SK-MEL-5 (cell line): ENCODE measurements around the gene ODR4. TPM values are rescaled to one million over a fixed set of nuclear protein-coding genes. Genes with fewer than 3 reads are reported as not detected.
"Not testable (repeated sequence)": the region's sequence is repeated elsewhere in the genome, so short reads cannot be mapped to it uniquely, and the experiment has no call there.

Source experiments
- DNase-seq: peaks from one replicate; pipeline ENCODE4 v3.0.0-alpha.2; 2016; ENCODE audit warnings: low read depth, low spot score
- in situ Hi-C: cut with HindIII; loops from 2 replicates; pipeline ENCODE4 v1.10.0; 2016; ENCODE audit warnings: low sequenced_read_pairs, high pct_unique_total_duplicates, low pct_unique_long_range_greater_than_20kb
- polyA plus RNA-seq, 2 experiments: library from polyadenylated mRNA; depleted of rRNA; stranded (reverse); fragments of >200 nt; gene quantifications; 2 replicates each; pipeline ENCODE4 v1.2.3, GENCODE V29; 2015
- total RNA-seq: library from RNA; depleted of rRNA; stranded (reverse); fragments of >200 nt; shearing (Covaris generic); gene quantifications from 2 replicates; pipeline ENCODE4 v1.2.3, GENCODE V29; 2014; rRNA removed

The ODR4 gene
- total RNA-seq, result 27.0 and 32.3 TPM in 2 replicates
- polyA plus RNA-seq (2015; cell fraction: cytosol; rRNA removed), result 15.2 and 17.0 TPM in 2 replicates
- 33.2 and 40.0 TPM in 2 replicates for polyA plus RNA-seq (2015; cell fraction: nucleus; rRNA removed)

DNA sequence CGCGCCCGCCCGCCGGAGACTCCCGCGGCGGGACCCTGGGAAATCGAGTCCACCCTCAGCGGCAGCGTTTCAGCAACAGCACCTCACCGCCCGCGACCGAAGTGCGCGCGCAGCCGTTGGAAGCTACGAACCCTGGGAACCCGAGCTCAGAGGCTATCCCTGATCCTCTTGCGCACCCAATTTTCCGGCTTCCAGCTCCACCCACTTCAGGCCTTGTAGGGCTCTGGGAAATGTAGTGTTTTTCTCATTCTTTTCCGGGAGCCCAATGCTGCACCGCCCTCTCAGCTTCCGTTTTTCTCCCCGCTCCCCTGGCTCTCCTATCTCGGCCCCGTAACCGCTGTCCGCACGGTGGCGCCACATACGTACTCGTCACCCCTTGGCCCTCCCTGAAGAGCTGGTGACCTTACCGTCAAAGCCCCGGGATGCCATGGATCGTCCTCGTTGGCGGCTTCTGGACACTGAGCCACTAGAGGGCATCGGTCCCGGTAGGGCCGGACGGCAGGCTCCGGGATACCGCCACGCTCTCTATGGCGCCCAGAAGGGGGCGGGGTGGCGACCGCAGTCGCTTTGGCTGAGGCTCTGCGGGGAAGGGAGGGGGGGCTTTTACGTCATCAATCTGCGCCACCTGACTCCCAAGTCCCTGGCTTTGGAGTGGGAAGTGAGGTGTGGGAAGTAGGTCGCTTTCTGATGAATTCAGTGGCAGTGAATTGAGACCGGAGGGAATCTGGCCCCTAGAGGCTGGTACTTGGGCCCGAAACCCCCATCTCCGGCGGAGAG lies at the start of gene ODR4, which contains the start of gene TPR:
TSS of gene ODR4 (plus strand) at position 687 of the 777 bp plus-strand sequence. CDS start 3,948 bp downstream, outside the sequence.
TSS of gene TPR (minus strand) at position 102 of the 777 bp plus-strand sequence. CDS start 225 bp downstream, outside the sequence.
- peak; percentile 99 for DNase-seq
- in situ Hi-C loops, result no loop called here

DNA sequence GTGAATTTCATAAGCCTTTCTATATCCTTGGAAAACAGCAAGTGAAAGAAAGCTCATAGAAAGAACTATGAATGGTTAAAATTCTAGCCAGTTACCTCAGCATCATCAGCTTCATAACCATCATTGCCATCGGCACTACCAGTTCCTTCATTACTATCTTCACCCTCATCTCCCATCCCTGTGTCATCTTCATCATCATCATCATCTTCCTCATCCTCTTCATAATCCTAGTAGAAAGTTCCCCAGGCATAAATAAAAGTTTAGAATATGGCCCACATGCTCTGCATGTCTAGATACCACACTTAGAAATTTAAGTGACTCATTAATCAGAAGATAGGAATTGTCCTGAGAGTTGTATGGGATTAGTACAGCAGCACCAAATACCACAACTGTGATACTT lies 49.6 kb upstream of the ODR4 start:
- no peak for DNase-seq
- in situ Hi-C loops, result no loop called here

DNA sequence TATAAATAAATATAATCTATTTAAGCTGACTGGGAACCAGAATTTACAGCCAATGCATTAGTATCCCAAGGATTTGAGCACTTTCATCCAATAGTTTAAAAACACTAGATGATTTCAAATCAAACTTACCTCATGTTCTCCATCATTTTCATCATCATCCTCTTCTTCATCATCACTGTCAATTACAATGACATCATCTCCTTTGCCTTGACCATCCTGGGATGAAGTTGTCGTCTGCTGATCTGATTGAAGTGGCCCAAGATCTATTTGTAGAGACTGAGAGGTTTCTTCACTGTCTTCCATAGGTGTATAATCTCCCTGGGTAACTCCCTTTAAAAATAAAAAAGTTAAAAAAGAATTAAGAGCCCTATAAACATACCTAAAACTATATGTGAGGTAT lies 48.3 kb upstream of the ODR4 start:
- no peak for DNase-seq
- in situ Hi-C loops, result no loop called here

DNA sequence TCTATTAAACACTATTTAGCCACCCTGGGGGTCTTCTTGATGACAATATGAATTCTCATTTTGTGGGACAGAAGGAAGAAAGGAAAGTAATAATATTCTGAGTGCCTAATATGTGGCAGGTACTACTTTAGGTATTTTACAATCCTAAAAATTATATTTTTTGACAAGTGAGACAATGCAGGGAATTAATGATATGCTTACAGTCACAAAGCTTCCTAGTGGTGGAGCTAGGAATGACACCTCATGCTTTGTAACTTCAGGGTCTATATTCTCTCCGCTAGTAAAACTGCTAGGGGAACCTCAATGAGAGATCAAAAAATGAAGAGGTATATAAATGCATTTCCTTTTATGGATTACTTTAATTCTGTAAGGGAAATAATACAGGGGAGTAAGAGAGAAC lies 44.9 kb upstream of the ODR4 start:
- in situ Hi-C loops, result no loop called here

DNA sequence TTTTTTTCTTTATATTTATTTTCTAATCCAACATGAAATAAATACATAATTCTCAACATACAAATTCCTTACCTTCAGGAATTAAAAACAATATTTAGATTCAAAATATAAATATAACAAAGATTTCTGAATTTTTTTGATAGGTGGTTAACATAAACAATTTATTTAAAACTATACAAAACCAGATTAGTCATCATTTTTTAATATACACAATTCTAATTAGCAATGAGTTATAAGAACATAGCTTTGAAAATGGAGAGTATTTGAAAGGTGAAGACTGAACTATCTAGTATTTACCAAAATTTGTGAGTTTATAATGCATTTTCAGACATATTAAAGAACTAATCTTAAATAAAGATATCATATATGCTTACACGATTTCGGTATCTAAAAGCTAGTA lies 38.1 kb upstream of the ODR4 start:
- no peak for DNase-seq
- in situ Hi-C loops, result no loop called here

More for the DNA sequence above, 44.9 kb upstream of the ODR4 start:
- peak; percentile 10 for DNase-seq

DNA sequence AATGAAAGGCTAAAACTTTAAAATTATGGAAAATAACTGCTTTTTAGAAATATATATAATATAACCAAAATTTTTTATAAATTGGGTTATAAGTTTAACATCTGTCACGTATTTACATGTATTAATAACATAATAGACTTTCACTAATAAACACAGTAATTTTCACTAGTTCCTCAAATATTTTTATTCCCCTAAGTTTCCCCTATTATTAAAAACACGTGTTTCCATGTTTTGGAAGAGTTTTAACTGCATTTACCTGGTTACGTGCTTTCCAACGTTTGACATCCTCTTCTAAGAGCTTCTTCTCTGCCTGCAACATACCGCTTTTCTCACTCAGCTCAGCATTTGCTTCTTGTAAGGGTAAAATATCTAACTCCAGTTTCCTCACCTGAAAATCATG lies 34.9 kb upstream of the ODR4 start:
- in situ Hi-C loops, result no loop called here
- no peak for DNase-seq

DNA sequence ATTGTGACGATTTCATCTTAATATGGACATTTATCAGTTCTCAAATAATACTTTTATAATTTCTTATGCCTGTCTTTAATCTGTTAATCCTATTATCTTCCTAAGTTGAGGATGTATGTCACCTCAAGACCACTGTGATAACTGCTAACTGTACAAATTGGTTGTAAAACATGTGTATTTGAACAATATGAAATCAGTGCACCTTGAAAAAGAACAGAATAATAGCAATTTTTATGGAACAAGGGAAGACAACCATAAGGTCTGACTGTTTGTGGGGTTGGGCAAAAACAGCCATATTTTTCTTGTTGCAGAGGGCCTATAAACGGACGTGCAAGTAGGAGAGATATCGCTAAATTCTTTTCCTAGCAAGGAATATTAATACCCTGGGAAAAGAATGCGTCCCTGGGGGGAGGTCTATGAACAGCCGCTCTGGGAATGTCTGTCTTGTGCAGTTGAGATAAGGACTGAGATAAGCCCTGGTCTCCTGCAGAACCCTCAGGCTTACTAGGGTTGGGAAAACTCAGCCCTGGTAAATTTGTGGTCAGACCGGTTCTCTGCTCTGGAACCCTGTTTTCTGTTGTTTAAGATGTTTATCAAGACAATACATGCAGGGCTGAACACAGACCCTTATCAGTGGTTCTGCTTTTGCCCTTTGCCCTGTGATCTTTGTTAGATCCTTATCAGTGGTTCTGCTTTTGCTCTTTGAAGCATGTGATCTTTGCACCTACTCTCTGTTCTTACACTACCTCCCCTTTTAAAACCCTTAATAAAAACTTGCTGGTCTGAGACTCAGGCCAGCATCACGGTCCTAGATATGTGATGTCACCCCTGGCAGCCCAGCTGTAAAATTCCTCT lies 27.6 kb upstream of the ODR4 start:
- DNase-seq, in situ Hi-C loops: not testable (repeated sequence)

DNA sequence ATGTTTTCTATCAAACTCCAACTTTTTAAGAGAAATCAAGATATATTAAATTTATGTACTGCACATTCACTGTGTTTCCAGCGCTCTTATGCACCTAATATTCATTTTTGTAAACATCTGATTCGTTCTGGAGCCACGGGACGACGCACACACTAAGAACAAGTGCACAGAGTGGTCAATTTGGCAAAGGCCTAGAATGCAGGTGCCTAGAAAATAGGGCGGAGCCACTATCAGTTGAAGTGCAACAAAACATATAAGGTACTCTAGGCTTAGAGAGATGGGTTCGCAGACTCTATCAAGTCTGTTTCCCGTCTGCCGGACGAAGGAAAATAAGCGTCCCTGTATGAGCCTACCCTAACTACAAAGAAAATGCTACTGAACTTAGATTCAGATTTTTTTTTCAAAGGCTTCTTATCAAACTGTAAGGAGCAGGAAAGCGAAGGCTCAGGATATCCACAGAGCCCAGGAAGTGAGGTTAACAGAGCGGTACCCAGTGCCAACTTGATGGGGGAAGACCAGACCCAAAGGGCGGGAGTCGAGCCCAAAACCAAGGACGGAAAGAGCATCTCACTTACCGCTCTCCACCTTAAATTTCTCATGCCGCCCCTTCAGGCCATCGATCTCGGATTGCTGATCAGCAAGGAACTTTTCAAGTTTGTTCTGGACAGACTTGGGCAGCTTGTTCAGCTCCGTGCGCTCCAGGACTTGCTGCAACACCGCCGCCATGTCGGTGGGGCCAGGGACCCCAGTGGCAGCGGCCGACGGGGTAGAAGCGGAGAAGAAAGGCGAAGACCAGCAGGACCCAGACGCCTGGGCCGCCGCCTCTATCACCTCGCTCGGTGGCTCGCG lies 1.1 kb upstream of the ODR4 start:
- peak; percentile 35 for DNase-seq
- in situ Hi-C loops, result no loop called here

DNA sequence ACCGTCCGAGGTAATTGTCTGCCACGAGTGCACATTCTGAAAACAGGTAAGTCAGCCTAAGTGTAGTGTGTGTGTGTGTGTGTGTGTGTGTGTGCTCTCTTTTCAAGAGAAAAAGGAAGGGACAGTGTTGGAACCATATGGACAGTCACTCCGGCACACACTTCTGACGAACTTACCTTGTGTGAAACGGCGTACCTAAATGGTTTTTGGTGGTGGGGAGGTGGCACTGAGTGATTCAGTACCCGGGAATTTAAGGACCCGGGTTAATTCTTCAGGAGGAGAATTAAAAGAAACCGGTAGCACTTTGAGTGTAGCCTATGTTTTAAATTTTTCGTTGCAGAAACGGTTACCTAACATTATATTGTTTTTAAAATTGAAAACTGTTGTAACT lies 286 bp downstream of the ODR4 start:
- no peak for DNase-seq
- in situ Hi-C loops, result no loop called here

DNA sequence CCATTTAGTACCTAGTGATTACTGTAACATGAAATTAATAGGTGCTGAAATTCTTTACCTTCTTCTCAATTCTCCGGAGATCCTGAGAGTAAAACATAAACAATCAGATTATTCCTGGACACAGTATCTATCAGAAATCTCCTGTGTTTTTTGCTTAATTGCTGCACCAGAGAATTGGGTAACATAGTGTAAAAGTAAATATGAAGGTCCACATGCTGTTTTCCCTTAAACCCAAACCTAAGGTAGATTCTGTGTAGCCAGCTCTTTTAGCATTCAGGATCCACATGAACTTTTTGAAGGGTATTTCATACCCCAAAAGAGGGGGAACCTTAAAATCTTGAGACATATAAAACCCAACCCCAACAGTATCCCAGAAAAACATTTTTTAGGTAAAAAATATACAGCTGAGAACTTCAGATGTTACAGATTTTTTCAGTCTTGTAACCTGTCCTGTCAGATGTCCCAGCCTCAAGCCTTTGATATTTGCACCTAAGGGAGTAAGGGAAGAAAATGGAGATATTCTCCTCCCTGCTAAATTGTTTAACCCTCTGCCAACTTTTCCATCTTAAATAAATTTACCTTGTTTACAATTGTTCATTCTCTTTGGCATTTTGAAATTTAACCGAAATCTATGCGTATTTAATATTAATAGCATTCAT lies 11.2 kb downstream of the ODR4 start:
- DNase-seq, result no peak
- in situ Hi-C loops, result no loop called here

DNA sequence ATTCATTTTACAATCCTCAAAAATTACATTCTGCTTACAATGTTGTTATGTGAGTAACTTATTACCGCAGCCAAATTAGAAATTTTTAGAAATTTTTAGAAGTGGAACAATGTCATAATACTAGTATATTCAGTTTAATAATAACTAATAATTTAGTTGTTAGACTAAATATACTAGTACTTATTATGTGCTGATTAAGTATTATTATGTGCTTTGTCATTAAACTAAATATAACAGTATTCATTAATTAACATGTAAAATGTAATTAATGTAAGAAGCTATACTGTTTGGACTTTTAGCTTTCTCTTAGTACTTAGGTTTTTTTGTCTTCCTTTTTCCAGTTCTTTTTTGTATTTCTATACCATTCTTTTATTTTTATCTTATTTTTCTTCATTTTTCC lies 15.3 kb downstream of the ODR4 start:
- in situ Hi-C loops, result no loop called here
- DNase-seq, result no peak

DNA sequence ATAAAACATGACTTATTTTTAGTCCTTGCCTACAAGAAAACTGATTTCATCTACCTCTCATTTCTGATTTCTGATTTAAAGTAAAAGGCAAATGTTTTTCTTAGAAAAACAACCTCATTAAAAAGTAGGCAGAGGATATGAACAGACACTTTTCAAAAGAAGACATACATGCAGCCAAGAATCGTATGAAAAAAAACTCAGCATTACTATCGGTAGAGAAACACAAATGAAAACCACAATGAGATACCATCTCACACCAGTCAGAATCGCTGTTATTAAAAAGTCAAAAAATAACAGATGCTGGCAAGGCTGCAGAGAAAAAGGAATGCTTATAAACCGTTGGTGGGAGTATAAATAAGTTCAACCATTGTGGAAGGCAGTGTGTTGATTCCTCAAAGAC lies 16.2 kb downstream of the ODR4 start:
- no peak for DNase-seq
- in situ Hi-C loops, result no loop called here

DNA sequence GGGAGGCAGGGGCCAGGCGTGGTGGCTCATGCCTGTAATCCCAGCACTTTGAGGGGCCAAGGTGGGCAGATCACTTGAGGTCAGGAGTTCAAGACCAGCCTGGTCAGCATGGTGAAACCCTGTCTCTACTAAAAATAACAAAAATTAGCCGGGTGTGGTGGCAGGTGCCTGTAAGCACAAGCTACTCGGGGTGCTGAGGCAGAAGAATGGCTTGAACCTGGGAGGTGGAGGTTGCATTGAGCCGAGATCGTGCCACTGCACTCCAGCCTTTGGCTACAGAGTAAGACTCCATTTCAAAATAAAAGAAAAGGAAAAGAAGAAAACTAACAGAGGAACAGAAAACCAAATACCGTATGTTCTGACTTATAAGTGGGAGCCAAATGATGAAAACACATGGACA lies 17.1 kb downstream of the ODR4 start:
- DNase-seq, in situ Hi-C loops: not testable (repeated sequence)

DNA sequence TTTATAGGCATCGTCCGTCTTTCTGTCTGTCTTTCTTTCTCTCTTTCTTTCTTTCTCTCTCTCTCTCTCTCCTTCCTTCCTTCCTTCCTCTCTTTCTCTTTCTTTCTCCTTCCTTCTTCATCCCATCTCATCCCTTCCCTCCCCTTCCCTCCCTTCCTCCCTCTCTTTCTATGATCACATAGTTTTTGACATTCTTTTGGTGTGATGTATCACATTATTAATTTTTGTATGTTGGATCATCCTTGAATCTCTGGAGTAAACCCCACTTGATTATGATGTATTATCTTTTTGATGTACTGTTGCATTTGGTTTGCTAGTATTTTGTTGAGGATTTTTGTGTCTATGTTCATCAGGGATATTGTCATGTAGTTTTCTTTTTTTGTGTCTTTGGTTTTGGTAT lies 25.8 kb downstream of the ODR4 start:
- DNase-seq, result not testable (repeated sequence)
- in situ Hi-C loops, result loop anchor here (10.0 kb wide), 1 partner anchor 203 kb away; no protein-coding TSS in a partner anchor

DNA sequence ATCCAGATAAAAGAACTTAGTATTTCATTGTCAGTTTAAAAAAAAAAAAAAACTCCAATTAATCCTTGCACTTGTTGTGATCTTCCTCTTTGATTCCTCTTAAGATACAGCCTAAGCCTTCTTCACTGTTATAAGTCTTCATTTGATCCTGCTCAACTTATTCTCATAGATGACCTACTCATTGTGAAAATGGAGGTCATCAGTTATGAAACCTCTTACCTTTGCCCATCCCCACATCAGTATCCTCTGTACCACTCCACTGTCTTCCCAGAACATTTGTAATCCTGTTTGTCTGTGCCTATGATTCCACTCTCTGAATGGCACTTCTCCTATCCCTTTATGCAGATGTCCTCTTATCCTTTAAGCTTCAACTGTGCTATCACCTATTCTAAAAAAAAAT lies 28.0 kb downstream of the ODR4 start:
- no peak for DNase-seq
- in situ Hi-C loops, result loop anchor here (10.0 kb wide), 1 partner anchor 201 kb away; no protein-coding TSS in a partner anchor

DNA sequence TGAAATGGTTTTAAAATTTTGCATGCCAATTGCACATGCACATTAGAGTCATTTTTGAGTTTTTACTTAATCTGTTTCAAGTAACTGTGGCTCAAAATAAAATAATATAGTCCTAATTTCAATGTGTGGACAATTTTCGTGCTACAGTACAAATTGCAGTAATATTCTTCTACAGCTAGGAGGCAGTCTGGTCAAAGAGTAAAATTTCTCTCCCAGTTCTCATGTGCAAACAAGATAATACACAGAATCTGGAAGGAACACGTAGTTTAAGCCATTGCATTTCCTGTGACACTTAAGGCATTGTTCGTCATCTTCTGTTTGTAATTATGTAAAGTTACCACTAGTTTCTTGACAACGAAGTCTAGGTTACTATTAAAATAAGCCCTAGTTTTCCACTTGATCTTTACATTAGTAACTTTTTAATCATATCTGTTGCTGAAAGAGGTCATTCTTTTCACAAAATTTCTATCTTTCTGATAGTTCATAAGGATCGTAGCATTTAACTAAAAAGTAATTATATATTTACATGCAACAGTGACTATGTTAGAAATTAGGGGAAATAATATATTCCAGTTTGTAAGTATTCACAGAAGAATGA lies 28.9 kb downstream of the ODR4 start:
- in situ Hi-C loops, result loop anchor here (10.0 kb wide), 1 partner anchor 200 kb away; no protein-coding TSS in a partner anchor
- peak; percentile 80 for DNase-seq
